Activated CD8-positive, alpha-beta memory T cell treated with anti-CD3 and anti-CD28 coated beads for 24 hours (primary cell): ENCODE measurements around the gene GINS2.

Source experiments
- DNase-seq: peaks from one replicate; pipeline ENCODE4 v3.0.0-alpha.2; 2020

Gene GINS2

DNA sequence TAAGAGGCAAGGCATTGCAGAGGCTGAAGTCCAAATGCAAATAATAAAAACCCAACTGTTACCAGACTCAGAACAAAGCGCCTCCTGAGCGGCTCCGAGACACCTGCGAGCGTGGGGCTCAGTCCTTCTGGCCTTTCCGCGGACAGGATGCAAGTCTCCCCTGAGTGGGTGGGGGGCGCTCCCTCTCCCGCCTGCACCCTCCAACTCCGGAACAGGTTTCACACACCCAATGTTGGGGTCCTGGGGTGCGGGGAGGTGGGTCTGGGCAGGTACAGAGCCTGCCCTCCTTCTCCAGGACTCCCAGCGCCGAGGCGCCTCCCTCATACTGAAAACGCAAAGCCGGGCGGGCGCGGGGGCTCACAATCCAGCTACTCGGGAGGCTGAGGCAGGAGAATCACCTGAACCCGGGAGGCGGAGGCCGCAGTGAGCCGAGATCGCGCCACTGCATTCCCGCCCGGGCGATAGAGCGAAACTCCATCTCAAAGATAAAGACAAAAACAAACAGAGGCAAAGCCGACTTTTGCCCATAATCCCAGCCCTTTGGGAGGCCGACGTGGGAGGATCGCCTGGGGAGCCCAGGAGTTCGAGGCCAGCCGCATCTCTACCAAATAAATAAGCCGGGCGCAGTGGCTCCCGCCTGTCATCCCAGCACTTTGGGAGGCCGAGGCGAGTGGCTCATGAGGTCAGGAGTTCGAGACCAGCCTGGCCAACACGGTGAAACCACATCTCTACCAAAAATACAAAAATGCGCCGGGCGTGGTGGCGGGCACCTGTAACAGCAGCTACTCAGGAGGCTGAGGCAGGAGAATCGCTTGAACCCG, 893 bp downstream of the GINS2 start:
- no peak for DNase-seq

DNA sequence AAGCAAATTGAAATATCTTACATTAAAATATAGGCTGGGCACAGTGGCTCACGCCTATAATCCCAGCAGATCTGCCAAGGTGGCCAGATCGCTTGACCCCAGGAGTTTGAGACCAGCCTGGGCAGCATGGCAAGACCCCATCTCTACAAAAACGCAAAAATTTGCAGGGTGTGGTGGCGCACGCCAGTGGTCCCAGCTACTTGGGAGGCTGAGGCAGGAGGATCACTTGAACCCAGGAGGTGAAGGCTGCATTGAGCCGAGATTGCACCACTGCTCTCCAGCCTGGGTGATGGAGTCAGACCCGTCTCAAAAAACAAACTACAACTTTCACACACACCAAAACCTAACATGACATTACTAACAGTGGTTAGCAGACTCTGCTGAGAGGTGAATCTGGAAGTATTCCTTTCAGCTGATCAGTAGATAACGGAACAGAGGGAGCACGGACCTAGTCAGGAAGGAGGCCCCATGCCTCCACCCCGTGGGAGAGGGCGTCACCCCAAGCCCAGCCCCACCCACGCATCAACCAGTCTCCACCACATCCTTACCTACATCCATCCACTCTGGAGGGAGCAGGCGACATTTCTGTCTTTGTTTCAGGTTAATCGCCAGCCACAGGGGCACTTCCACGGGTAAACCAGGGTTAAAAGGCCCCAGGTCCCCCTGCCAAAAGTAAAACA, 1.7 kb downstream of the GINS2 start:
- no peak for DNase-seq

DNA sequence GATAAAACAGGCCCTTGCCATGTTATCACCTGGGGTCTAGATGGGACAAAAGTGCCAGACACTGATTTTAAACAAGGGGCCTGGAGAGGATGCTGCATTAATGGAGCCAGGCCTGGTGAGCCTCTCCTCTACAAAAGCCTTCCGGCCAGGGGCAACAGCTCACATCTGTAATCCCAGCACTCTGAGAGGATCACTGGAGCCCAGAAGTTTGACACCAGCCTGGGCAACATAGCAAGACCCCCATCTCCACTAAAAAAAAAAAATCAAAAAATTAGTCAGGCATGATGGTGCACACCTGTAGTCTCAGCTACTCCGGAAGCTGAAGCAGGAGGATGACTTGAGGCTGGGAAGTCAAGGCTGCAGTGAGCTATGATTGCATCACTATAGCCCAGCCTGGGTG, 3.5 kb downstream of the GINS2 start:
- DNase-seq: no peak

DNA sequence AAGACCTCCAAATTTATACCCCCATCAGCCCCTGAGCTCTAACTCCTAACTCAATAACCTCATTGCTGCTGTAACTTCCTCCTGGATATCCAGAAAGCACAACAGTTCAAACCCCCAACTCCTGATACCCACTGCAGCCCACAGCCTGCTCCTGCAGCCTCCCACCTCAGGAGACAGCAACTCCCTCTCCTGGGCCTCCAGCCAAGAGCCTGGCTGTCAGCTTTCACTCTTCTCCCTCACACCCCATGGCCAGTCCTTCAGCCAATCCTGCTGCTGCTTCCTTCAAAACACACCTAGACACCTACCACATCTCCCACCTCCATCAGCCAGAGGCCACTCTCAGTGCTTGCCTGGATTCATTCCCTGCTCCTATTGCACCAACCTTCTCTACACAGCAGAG, 5.4 kb downstream of the GINS2 start:
- no peak for DNase-seq

DNA sequence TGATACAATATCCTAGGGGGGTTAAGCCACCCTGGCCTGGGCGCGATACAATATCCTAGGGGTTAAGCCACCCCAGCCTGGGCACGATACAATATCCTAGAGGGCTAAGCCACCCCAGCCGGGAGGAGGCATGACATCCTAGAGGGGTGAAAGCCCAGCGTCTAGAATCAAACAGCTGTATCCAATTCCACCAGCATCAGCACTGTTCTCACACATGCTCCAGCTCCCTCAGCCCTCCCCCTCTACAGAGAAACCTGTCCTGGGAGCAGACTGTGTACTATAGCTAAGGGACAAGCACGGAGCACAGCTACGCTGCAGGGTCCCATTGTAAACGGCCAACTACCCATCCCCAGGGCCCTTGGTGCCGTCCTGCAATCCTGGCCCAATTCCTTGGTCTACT, 6.2 kb downstream of the GINS2 start:
- DNase-seq: no peak

DNA sequence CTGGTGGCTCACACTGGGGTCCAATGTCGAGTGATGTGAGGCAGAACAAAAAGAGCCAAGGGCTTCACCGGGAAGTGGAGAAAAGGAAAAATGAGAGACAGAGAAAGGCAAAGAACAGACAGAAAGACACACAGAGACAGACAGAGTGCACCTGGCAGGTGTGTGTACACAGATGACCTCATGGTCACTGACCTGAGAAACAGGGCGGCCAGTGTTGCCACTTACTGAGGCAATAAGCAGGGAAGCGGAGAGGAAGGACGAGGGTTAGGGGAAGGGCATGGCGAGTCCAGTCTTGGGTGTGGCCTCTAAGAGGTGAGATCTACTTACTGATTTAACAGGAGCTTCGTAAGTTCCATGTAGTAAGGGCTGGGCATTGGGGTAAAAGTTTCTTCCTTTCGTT, 7.5 kb downstream of the GINS2 start:
- DNase-seq: no peak

DNA sequence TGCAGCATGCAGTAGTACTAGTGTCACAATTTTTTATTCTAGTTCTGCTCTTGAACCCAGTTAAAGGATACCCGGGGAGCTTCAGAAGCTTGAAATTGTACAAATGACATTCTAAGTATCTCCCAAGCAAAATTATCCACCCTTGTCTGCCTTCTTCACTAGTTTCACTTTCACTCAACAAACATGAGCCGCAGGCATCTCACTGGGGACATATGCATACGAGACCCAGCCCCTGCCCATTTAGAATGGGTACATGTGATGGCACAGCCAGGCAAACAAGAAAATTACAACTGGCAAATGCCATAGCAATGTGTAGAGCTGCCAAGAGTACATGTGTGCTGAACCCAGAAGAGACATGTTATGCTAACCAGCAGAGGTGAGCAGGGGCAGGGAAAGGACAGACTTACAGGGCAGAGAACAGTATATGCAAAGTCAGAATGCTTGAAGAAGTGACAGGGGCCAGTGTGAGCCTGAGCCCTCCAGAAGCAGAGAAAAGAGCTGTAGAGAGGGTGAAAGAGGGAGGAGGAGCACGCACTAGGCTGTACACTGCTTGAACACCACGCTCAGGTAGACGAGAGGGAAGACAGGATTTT, 8.3 kb downstream of the GINS2 start:
- no peak for DNase-seq

DNA sequence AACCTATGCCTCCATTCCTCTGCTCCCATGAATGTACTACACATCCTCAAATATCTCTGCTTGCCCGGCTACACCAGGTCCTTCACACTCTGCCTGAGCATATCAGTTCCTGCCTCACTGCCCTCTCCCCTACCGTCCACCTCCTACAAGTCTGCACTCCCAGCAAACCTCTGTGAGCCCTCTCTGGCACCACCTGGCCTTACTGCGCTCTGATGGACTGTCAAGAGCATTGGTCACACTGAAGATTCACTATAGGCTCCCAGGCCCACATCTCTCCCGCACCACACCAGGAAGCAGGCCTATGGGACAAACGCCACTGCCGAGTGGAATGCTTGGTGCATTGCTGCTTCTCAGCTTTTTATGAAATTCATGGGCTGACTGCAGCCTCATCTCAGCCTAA, 8.9 kb downstream of the GINS2 start:
- DNase-seq: no peak

DNA sequence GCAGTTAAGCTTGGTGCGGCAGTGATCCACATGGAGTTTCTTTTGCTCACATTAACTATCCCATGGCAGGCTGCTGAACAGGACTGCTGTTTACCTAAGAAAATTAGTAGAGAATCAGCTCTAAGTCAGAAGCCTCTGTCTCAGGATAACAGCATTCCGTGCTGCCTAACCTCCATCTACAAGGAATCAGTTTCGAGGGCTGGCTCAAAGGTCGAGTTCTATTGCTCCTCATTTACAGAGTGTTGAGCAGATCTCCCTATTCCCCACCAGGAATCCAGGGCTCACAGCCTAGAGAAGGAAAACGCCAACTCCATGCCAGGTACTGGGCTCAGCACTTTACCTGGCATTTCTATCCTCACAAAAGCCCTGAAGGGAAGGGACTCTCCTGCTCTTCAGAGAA, 9.9 kb downstream of the GINS2 start:
- DNase-seq: no peak

DNA sequence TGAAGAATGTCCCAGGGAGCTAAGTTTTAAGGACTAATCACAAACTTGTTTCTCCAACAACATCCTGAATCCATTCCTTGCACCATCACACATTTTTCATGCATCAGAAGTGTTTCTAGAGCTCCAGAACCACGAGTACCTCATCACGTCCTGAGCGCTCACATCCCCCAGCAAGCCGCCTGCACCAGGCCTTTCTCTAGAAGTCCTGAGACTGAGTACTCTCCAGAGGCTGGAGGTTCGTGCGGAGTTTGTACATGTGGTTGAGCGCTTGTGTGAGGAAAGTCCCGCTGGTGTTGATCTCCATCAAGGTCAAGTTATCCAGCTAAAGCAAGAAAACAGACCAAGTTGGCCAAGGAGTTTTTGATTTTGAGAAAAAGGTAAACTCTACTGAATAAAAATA, 10.7 kb downstream of the GINS2 start:
- DNase-seq: no peak

DNA sequence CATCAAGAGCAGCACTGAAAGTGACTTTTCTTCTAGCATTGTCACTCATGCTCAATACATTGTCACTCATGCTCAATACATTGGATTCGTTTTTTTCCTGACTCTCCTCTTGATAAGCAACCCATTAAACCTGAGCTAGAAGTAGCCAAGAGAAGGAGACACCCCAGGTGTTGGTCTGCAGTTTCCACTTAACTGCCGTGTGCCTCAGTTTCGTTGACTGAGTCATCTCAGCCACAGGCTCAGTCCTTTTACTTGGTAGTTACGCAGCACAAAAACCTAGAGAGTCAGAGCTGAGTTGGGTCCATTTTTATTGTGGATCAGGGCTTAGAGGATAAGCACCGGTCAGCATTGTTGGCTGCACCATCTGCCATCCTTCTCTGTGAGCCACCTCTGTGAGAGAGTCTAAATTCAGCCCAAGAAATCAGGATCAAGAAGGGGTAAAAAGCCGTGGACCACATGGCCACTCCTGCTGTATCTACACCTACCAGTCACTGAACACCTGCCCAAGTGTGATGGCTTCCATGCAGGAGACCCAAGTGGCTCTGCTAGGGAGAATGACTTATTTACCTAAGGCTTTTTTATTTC, 11.3 kb downstream of the GINS2 start:
- DNase-seq: no peak

DNA sequence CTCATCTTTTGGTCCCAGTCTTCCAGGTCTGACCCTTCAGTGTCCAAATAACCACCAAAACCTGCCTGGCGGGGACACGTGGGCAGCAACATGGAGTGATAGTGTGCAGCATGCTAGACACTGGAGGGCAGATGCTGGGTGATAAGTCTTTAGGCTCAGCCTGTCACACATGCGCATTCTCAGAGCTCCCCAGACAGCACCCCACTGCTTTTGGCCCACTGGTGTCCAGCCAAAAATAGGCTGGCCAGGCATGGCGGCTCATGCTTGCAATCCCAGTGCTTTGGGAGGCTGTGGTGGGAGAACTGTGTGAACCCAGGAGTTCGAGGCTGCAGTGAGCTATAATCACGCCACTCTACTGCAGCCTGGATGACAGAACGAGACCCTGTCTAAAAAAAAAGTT, 12.3 kb downstream of the GINS2 start:
- no peak for DNase-seq

DNA sequence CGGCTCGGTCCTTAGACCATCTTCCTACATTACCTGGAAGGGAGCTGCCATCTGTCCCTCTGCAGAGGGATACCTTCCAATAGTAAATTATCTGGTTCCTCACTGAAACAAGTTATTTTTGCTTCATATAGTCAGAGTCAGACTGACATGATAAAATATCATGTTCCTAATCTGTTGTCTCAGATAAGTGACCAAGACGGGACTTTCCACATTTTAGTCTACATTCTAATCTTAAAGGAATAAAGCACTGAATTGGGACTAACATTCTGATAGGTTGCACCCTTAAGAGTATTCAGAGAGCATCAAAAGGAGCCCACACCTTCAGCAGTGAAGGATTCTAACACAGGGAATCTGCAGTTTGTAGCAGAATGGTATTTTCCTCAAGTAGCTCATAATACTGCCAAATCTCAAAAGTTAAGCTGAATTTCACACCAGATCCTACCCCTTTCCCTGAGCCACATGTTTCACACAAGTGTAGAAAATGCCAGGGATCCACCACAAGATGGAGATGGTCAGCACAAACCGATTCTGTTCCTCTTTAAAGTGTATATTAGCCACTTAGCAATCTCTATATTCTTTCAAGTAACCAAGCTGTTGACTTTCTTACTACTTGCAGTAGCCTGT, 13.4 kb downstream of the GINS2 start:
- no peak for DNase-seq

DNA sequence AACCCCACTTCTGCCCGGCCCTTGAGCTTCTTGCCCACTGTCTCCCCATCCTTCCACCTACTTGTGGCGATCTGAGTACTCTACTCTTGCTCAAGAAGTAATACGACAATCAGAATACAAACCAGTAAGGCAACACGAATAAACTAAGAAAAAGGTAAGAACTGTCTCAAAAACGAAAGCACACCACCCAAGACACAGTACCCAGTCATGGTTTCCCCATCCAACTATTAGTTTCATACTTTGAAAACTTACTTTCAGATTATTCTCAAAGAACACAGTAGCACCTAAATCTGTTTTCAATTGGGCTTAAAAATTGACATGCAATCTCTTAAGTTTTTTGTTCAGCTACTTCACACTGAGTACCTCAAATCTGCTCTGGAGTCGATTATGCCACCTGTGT, 13.9 kb downstream of the GINS2 start:
- DNase-seq: no peak

DNA sequence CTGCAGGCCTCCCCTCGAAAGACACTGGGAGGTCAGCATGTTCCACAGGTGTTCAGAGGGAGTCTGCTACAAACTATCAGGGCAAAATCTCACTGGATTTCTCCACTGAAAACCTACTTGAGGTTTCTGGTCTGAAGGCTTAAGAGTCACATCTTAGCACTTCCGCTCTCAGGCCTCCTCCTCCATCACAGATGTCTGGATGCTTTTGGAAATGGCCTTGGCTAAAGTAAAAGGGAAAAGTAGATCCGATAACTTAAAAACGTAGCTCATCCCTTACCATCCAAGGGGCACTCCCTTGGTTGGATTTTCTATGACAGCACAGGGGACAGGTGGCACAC, 14.4 kb downstream of the GINS2 start:
- DNase-seq: no peak

DNA sequence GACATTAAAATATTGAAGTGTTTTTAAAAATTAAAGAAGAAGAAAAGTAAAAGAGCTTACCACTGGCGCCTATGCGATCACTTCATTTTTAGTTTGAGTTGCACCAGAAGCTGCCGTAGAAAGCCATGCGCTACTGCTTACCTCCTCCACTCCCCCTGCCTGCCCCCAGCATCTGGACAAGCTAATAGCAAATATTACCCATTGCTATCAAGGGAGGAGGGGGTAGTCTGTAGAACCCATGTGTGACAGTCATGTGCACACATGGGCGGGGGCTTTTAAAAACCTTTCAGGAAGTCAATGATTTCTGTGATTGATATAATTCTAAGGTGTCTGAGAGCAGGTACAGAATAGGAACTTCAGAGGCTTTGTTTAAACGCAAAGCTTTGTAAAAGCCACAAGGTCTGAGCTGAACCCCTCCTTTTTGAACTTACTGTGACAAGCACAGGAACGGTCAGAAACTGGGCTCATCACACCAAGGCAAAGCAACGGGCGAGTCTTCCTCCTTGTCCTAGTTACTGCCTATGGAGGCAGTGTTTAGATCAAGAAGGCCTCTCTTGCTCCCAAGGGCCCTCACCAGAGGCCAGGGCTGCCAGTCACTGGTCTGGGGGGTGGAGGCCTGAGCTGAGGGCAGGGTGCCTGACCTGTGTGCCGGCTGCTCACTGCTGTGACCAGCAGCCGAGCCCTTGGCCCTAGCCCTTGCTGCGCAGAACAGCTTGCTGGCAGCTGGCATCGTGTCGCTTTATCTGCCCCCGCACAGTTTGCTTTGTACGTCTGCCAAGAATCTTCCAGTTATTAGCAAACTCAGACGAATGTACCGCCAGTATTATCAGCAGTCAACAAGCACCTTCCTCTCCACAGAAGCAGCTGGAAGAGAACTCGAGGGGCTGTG, 15.0 kb downstream of the GINS2 start:
- no peak for DNase-seq

DNA sequence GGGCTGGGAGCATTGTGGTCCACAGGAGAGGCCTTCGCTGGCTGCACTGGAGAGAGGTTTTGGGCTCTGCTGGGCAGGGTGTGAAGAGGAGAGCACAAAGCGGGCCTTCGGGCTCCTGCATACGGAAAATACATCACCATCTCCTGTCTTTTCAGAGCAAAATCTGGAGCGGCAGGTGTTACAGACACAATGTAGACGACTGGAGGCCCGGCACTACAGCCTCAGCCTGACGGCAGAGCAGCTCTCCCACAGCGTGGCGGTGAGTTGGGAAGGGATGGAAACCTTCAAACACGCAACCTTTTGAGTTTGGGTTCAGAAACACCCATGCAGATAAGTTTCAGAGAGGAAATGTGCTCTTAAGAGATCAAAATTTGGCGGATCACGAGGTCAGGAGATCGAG, 17.9 kb downstream of the GINS2 start:
- DNase-seq: no peak

DNA sequence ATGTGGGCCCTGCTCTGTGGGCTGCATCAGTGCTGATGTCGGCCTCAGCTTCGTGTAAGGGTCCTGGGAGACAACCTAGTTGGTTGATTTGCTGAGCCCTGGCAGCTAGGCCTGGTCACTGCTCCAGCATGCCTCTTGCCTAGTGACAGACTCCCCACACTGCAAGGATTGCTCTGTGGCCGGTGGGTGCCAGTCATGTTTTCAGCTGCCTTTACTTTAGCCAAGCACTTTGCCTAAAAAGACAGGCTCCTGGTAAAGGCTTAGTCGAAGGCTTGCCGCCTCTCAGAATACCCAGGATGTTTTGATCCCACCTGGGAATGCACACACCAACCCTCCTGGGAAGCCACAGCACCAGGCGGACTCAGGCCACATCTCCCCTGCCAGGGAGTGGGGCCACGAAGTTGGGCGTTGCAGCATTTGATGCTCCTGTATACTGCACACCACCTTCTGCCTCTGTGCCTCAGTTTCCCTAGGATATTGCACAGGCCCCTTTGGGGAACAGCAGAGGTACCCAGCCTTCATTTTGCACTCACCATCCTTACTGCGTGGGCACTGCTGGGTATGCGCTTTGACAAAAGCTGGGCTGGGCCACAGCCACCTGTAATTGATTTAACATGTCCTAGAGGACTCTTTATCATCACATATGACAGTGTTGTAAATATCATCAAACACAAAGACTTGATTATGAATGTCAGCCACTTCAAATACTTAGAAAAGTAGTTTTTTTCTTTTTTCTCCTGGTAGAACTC, 19.9 kb downstream of the GINS2 start:
- DNase-seq: no peak

DNA sequence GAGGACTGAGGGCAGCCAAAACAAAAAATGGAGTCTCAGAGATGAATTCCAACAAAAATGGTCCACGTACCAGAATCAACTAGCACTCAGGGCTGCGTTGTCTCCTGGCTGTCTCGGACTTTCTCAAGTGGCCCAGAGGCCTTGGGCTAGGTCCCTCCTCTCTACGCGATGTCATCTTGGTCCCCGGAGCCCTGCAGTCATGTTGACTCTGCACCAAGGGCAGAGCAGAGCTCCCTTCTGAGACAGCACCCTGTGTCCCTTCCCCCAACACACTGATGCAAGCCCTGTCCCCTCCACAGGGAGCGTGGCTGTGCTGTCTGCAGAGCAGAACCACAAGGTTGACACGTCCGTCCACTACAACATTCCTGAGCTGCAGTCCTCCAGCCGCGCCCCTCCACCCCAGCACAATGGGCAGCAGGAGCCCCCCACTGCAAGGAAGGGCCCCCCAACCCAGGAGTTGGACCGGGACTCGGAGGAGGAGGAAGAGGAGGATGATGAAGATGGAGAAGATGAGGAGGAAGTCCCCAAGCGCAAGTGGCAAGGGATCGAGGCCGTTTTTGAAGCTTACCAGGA, 20.8 kb downstream of the GINS2 start:
- DNase-seq: no peak

DNA sequence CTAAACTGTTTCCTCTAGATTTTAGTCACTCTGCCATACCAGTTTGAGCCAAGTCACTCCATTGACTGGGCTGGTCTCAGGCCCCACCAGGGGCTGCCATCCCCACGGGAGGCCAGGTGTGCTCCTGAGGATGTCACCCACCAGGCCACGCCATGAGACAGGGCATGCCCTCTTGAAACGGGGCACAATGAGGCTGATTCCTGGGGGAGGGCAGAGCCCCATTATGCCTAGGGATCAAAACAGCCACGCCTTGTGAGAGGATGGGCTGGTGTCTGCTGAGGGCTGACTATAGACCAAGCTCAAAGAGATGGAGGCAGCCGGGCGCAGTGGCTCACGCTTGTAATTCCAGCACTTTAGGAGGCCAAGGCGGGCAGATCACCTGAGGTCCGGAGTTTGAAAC, 21.5 kb downstream of the GINS2 start:
- no peak for DNase-seq

DNA sequence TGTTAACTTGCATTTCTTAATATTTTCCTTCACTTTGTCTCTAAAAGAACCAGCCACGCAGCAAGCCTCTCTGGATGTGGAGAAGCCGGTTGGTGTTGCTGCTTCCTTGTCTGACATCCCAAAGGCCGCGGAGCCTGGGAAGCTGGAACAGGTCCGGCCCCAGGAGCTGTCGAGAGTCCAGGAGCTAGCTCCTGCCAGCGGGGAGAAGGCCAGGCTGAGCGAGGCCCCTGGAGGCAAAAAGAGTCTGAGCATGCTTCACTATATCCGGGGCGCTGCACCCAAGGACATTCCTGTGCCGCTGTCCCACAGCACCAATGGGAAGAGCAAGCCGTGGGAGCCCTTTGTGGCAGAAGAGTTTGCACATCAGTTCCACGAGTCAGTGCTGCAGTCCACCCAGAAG, 22.8 kb downstream of the GINS2 start:
- DNase-seq: no peak

DNA sequence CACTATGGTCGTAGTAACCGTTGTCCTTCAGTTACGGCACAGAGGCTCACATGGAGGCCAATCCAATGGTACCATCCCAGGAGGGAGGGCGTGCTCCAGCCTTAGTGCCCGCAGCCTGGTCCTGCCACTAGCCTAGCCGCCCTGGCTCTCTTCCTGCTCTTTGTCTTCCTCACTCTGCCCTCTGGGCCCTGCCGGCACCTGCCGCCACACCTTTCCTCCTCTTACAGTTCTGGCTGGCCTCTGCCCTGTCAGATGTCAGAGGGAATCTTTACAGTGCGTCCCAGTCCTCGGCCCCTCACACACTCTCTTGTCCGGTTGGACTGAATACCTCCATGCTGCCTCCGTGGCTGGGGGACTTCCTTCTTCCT, 23.4 kb downstream of the GINS2 start:
- no peak for DNase-seq
